Adipocyte (in vitro differentiated cells): Measurements from ENCODE around the gene COL25A1.

Source experiments
- DNase-seq: peaks from one replicate; pipeline ENCODE4 v3.0.0-alpha.2; 2015; ENCODE audit warnings: low read depth
- H3K27me3 ChIP-seq: replicated peaks from 2 replicates; pipeline ENCODE4 v1.7.0; 2013; ENCODE audit warnings: mild to moderate bottlenecking, low read length, moderate library complexity; ENCODE audit not compliant: control insufficient read depth, insufficient read depth
- H3K36me3 ChIP-seq: 2 replicates; pipeline ENCODE4 v1.7.0; 2013; ENCODE audit warnings: low read length, mild to moderate bottlenecking, moderate library complexity; ENCODE audit not compliant: control insufficient read depth, insufficient read depth, severe bottlenecking
- H3K4me1 ChIP-seq: 2 replicates; pipeline ENCODE4 v1.7.0; 2013; ENCODE audit warnings: mild to moderate bottlenecking, low read length, moderate library complexity; ENCODE audit not compliant: control insufficient read depth, insufficient read depth
- H3K4me3 ChIP-seq: 2 replicates; pipeline ENCODE4 v1.7.0; 2013; ENCODE audit warnings: mild to moderate bottlenecking, low read length, moderate library complexity
- H3K9ac ChIP-seq: 2 replicates; pipeline ENCODE4 v1.7.0; 2013; ENCODE audit warnings: mild to moderate bottlenecking, low read length, moderate library complexity
- H3K9me3 ChIP-seq: 2 replicates; pipeline ENCODE4 v1.7.0; 2013; ENCODE audit warnings: mild to moderate bottlenecking, low read length, moderate library complexity; ENCODE audit not compliant: control insufficient read depth

The COL25A1 gene

GRCh38 chr4:108849611-108850168 lies 452.8 kb downstream of the COL25A1 start:
- DNase-seq, result peak; percentile 68

GRCh38 chr4:108846568-108846967 lies 455.9 kb downstream of the COL25A1 start:
- no peaks in the 10 kb centered on the region for H3K36me3 ChIP-seq
- no peaks in the 10 kb centered on the region for H3K9me3 ChIP-seq
- peaks cover 19% of the 10 kb centered on the region for H3K4me1 ChIP-seq
- DNase-seq, result peak; percentile 16
- H3K4me3 ChIP-seq, result no peak overlapping the region
- H3K27me3 ChIP-seq, result no peaks in the 10 kb centered on the region
- no peak overlapping the region for H3K9ac ChIP-seq

More at GRCh38 chr4:108849611-108850168, 452.8 kb downstream of the COL25A1 start:
- Histone ChIP-seq H3K9me3 (no peaks in the 10 kb centered on the region), H3K27me3 (no peaks in the 10 kb centered on the region), H3K4me1 (peaks cover 26% of the 10 kb centered on the region), H3K36me3 (no peaks in the 10 kb centered on the region), H3K9ac (no peak overlapping the region), H3K4me3 (no peak overlapping the region)

- DNase-seq, result no peak
- no peaks in the 10 kb centered on the region for H3K27me3 ChIP-seq
- H3K9me3 ChIP-seq, result no peaks in the 10 kb centered on the region
Observed at GRCh38 chr4:108840426-108840975, 462.0 kb downstream of the COL25A1 start.

GRCh38 chr4:108839333-108839732 lies 463.1 kb downstream of the COL25A1 start:
- H3K27me3 ChIP-seq, result no peaks in the 10 kb centered on the region
- DNase-seq, result no peak
- H3K36me3 ChIP-seq, result no peaks in the 10 kb centered on the region
- no peaks in the 10 kb centered on the region for H3K9me3 ChIP-seq
- H3K9ac ChIP-seq, result no peak overlapping the region
- H3K4me3 ChIP-seq, result no peak overlapping the region
- H3K4me1 ChIP-seq, result peaks cover 2% of the 10 kb centered on the region

More at GRCh38 chr4:108840426-108840975, 462.0 kb downstream of the COL25A1 start:
- no peak overlapping the region for H3K4me3 ChIP-seq
- no peaks in the 10 kb centered on the region for H3K4me1 ChIP-seq
- no peaks in the 10 kb centered on the region for H3K36me3 ChIP-seq
- no peak overlapping the region for H3K9ac ChIP-seq

GRCh38 chr4:108838451-108838850 lies 464.0 kb downstream of the COL25A1 start:
- DNase-seq, result no peak
- Histone ChIP-seq H3K9ac (no peak overlapping the region), H3K27me3 (no peaks in the 10 kb centered on the region), H3K36me3 (no peaks in the 10 kb centered on the region), H3K9me3 (no peaks in the 10 kb centered on the region), H3K4me3 (no peak overlapping the region), H3K4me1 (peaks cover 6% of the 10 kb centered on the region)

GRCh38 chr4:108834835-108835384 lies 467.5 kb downstream of the COL25A1 start:
- DNase-seq, result peak; percentile 85
- Histone ChIP-seq H3K9ac (no peak overlapping the region), H3K4me1 (peaks cover 13% of the 10 kb centered on the region), H3K9me3 (no peaks in the 10 kb centered on the region), H3K27me3 (no peaks in the 10 kb centered on the region), H3K36me3 (no peaks in the 10 kb centered on the region), H3K4me3 (no peak overlapping the region)

GRCh38 chr4:108834166-108834834 lies 468.2 kb downstream of the COL25A1 start:
- Histone ChIP-seq H3K4me1 (peaks cover 13% of the 10 kb centered on the region), H3K9ac (no peak overlapping the region), H3K9me3 (no peaks in the 10 kb centered on the region), H3K27me3 (no peaks in the 10 kb centered on the region), H3K36me3 (no peaks in the 10 kb centered on the region), H3K4me3 (no peak overlapping the region)
- DNase-seq, result peak; percentile 44

- no peak for DNase-seq
- Histone ChIP-seq H3K36me3 (no peaks in the 10 kb centered on the region), H3K4me3 (no peak overlapping the region), H3K9me3 (no peaks in the 10 kb centered on the region), H3K4me1 (peaks cover 13% of the 10 kb centered on the region), H3K27me3 (no peaks in the 10 kb centered on the region), H3K9ac (no peak overlapping the region)
Observed at GRCh38 chr4:108833046-108833445, 469.4 kb downstream of the COL25A1 start.

- Histone ChIP-seq H3K4me1 (peaks cover 13% of the 10 kb centered on the region), H3K9me3 (no peaks in the 10 kb centered on the region), H3K4me3 (no peak overlapping the region), H3K36me3 (no peaks in the 10 kb centered on the region), H3K9ac (no peak overlapping the region), H3K27me3 (no peaks in the 10 kb centered on the region)
- DNase-seq, result peak; percentile 42
Observed at GRCh38 chr4:108831886-108832285, 470.6 kb downstream of the COL25A1 start.

GRCh38 chr4:108831291-108831690 lies 471.2 kb downstream of the COL25A1 start:
- DNase-seq, result no peak
- Histone ChIP-seq H3K4me3 (no peak overlapping the region), H3K36me3 (no peaks in the 10 kb centered on the region), H3K4me1 (peaks cover 13% of the 10 kb centered on the region), H3K9ac (no peak overlapping the region), H3K27me3 (no peaks in the 10 kb centered on the region), H3K9me3 (no peaks in the 10 kb centered on the region)

GRCh38 chr4:108830509-108831244 lies 471.8 kb downstream of the COL25A1 start:
- Histone ChIP-seq H3K4me3 (no peak overlapping the region), H3K36me3 (no peaks in the 10 kb centered on the region), H3K27me3 (no peaks in the 10 kb centered on the region), H3K9me3 (no peaks in the 10 kb centered on the region), H3K4me1 (peaks cover 17% of the 10 kb centered on the region), H3K9ac (no peak overlapping the region)
- no peak for DNase-seq
